Gastroesophageal sphincter (tissue), 3 donors: ENCODE results near the gene GNPTG.

Experiments used
- EP300 ChIP-seq: sonication (generic); formaldehyde crosslinking; IDR thresholded peaks from one replicate; pipeline ENCODE4 v1.6.1; 2017; ENCODE audit warnings: antibody characterized with exemption, mild to moderate bottlenecking
- POLR2A ChIP-seq, 2 donors: fragments of 450-650 bp; IDR thresholded peaks; one replicate each; pipeline ENCODE4 v1.6.1; 2017; ENCODE audit warnings: antibody characterized with exemption in 2 of 2, mild to moderate bottlenecking in 2 of 2, moderate library complexity in 1 of 2
- TF ChIP-seq, protein P1 (sequence below), 4 experiments: fragments of 200-600 bp in 2 of 4; fragments of 450-650 bp in 2 of 4; sonication (generic) in 1 of 4; IDR thresholded peaks; one replicate each; pipeline ENCODE4 v1.5.1; 2017 to 2019; ENCODE audit warnings: antibody characterized with exemption in 4 of 4, mild to moderate bottlenecking in 2 of 4, moderate library complexity in 2 of 4

DNA sequence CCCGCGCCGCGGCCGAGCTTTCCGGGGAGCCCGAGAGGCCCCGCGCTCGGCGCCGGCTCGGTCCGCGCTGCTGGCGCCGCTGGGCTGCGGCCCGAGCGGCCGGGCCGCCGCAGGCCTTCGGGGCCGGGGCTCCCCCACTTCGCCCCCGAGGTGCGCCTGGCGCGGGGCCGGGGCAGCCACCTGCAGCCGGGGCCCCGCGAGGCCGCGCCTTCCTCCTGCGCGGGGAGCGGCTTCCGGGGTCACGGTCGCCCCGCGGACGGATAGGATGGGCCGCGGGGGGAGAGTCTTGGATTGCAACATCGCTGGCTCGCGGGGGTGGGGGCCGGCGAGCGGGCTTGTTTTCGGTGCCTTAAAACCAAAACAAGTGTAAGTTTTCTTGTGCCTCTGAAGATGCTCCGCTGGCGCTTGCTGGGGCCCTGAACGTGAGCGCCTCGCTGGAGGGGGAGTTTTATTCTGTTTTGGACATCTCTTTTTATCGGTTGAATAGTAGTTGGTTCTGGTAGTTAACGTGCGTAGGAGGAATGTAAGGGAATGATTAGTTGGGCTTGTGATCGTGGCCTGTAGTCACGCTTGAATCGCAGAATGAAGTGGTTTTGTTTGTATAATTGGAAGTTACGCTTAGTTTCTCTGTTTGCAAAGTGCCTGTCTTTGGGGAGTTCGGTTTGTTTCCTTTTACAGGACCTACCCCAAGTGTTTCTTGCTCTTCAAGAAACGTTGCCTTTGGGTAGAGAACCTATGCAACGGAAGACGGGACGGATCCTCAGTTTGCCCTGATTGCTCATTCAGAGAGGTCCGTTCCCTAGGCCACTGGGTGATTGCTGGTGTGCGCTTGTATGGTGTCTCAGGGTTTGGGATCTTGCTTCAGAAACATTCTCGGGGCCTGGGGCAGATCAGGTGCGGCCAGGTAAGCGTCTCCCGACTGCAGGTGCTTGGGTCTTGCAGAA is 41.6 kb upstream of the GNPTG start:
- TF ChIP-seq POLR2A (IDR thresholded peaks at IDR 0.05) = no peak
- TF ChIP-seq, protein P1, sequence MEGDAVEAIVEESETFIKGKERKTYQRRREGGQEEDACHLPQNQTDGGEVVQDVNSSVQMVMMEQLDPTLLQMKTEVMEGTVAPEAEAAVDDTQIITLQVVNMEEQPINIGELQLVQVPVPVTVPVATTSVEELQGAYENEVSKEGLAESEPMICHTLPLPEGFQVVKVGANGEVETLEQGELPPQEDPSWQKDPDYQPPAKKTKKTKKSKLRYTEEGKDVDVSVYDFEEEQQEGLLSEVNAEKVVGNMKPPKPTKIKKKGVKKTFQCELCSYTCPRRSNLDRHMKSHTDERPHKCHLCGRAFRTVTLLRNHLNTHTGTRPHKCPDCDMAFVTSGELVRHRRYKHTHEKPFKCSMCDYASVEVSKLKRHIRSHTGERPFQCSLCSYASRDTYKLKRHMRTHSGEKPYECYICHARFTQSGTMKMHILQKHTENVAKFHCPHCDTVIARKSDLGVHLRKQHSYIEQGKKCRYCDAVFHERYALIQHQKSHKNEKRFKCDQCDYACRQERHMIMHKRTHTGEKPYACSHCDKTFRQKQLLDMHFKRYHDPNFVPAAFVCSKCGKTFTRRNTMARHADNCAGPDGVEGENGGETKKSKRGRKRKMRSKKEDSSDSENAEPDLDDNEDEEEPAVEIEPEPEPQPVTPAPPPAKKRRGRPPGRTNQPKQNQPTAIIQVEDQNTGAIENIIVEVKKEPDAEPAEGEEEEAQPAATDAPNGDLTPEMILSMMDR (IDR thresholded peaks at IDR 0.05) = no peak
- no peak for TF ChIP-seq EP300
